ACC112 (cell line): Measurements from ENCODE around the gene FBXO30.

ENCODE experiments used
- H2AFZ ChIP-seq: fragments of 200-600 bp; sonication (generic); one replicate; pipeline ENCODE4 v1.6.0; 2017; ENCODE audit warnings: antibody characterized with exemption, low read length; ENCODE audit not compliant: unreplicated experiment
- H3K27ac ChIP-seq: fragments of 200-600 bp; sonication (generic); 2 replicates; pipeline ENCODE4 v1.5.1; 2014; ENCODE audit warnings: low read depth, mild to moderate bottlenecking, antibody characterized with exemption, low read length, moderate library complexity
- H3K27me3 ChIP-seq: fragments of 200-600 bp; sonication (generic); 2 replicates; pipeline ENCODE4 v1.6.1; 2014; ENCODE audit warnings: mild to moderate bottlenecking, antibody characterized with exemption, low read length, moderate library complexity, mixed read lengths; ENCODE audit not compliant: insufficient read depth
- H3K36me3 ChIP-seq: fragments of 200-600 bp; sonication (generic); 2 replicates; pipeline ENCODE4 v1.6.1; 2016; ENCODE audit warnings: mild to moderate bottlenecking, antibody characterized with exemption, low read length, moderate library complexity, mixed read lengths; ENCODE audit not compliant: insufficient read depth
- H3K4me1 ChIP-seq: fragments of 200-600 bp; sonication (generic); one replicate; pipeline ENCODE4 v1.6.1; 2016; ENCODE audit warnings: low read length, mixed read lengths; ENCODE audit not compliant: insufficient read depth, unreplicated experiment, control insufficient read depth
- H3K4me3 ChIP-seq: fragments of 200-600 bp; sonication (generic); 2 replicates; pipeline ENCODE4 v1.5.1; 2014; ENCODE audit warnings: mild to moderate bottlenecking, low read depth, low read length
- H3K79me2 ChIP-seq: fragments of 200-600 bp; sonication (generic); one replicate; pipeline ENCODE4 v1.6.0; 2016; ENCODE audit warnings: low read length; ENCODE audit not compliant: control insufficient read depth, unreplicated experiment, insufficient read depth

The FBXO30 gene, protein sequence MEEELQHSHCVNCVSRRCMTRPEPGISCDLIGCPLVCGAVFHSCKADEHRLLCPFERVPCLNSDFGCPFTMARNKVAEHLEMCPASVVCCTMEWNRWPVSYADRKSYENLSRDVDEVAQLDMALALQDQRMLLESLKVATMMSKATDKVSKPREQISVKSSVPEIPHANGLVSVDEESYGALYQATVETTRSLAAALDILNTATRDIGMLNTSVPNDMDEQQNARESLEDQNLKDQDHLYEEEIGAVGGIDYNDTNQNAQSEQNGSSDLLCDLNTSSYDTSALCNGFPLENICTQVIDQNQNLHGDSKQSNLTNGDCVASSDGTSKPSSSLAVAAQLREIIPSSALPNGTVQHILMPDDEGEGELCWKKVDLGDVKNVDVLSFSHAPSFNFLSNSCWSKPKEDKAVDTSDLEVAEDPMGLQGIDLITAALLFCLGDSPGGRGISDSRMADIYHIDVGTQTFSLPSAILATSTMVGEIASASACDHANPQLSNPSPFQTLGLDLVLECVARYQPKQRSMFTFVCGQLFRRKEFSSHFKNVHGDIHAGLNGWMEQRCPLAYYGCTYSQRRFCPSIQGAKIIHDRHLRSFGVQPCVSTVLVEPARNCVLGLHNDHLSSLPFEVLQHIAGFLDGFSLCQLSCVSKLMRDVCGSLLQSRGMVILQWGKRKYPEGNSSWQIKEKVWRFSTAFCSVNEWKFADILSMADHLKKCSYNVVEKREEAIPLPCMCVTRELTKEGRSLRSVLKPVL

DNA sequence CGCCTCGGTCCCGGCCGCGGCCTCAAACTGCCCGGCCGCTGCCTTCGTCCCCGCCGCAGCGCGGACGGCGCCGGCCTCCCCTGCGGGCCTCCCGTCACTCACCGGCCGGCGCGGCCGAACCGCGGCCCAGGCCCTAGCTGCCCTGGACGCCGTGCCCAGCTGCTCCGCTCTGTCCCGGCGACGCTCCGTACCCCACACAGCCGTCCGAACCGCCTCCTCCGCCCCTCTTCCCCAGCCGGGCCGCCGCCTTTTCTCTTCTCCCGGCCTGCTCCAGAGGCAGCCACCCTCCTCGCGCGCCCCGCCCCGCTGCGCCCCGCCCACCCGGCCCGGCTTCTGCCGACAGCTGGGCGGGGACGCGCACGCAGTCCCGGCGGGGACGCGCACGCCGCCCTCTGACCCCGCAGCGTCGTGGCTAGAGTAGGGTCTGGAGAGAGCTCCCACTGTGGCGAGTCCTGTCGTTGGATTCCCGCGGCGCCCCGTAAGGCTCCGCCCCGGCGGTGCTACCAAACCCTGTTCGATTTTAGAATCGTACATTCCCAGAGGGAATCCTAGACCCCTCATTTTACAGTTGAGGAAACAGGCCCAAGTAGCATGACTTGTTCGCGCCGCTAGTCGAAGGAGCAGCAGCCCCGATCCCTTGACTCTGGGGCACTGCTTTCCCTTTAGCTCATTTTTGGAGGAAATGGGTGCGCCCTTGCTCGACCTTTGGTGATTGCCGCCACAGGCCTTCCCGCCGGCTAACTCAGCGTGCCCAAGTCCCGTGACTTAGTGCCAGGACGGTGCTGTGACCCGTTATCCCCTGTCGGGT is at the start of gene FBXO30:
FBXO30 (minus strand) TSS at position 295 of the 808 bp plus-strand sequence. CDS start 8,390 bp downstream, outside the sequence.
- Histone ChIP-seq H3K27me3 (no peaks in the 10 kb centered on the region), H3K79me2 (peaks cover 57% of the 10 kb centered on the region), H3K36me3 (no peaks in the 10 kb centered on the region), H3K4me1 (peaks cover 31% of the 10 kb centered on the region), H2AFZ (peak within 1 kb of the TSS; percentile 98), H3K27ac (peak within 1 kb of the TSS; percentile 88), H3K4me3 (peak within 1 kb of the TSS; percentile 84)

DNA sequence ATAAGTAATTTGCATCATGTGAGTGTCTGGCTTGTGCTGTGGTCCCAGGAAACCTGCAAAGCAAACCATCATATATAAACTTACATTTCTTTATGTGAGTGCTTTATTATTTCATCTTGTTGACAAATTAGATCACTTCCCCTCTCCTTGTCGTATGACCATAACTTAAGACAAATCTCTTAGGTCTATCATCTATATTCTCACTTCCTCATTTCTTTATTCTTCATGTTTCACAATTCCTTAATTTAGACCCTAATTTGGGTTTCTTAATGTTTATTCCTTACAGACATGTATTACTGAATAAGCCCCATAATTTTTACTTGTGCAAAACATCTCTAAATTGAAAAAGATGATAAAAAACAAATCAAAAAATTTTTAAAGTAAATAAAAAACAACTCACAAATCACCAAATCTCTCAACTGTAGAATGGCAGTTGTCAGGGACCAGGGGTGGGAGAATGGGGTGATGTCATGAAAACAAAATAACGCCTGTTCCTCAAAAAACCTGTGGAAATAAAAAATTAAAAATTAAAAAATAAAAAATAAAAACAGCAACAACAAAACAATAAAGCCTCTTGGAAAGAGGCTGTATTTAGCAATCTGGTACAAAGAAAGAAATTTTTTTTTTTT is 49.5 kb upstream of the FBXO30 start:
- H3K79me2 ChIP-seq, result no peaks in the 10 kb centered on the region
- no peak overlapping the region for H2AFZ ChIP-seq
- no peak overlapping the region for H3K4me3 ChIP-seq
- no peaks in the 10 kb centered on the region for H3K27me3 ChIP-seq
- H3K4me1 ChIP-seq, result no peaks in the 10 kb centered on the region
- H3K27ac ChIP-seq, result no peak overlapping the region
- H3K36me3 ChIP-seq, result peaks cover 6% of the 10 kb centered on the region

DNA sequence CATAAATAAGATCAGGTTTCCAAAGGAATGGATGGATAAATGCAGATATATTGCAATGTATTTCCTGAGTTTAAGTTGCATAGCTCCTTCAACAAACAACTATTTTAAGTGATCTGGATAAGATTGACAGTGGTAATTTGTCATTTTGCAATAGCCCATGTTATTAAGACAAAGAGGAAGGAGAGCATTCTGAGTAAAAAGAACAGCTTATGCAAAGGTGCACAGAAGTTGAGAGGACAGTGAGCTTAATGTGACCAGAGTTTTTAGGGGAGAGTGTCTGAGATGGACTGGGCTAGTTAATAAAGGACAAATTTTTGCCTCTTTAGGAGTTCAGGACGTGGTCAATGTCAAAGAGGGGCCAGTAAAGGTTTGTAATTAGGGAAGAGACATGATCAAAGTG is 48.8 kb upstream of the FBXO30 start:
- H2AFZ ChIP-seq, result no peak overlapping the region
- no peaks in the 10 kb centered on the region for H3K4me1 ChIP-seq
- peaks cover 6% of the 10 kb centered on the region for H3K36me3 ChIP-seq
- H3K27me3 ChIP-seq, result no peaks in the 10 kb centered on the region
- H3K27ac ChIP-seq, result no peak overlapping the region
- no peak overlapping the region for H3K4me3 ChIP-seq
- H3K79me2 ChIP-seq, result no peaks in the 10 kb centered on the region

DNA sequence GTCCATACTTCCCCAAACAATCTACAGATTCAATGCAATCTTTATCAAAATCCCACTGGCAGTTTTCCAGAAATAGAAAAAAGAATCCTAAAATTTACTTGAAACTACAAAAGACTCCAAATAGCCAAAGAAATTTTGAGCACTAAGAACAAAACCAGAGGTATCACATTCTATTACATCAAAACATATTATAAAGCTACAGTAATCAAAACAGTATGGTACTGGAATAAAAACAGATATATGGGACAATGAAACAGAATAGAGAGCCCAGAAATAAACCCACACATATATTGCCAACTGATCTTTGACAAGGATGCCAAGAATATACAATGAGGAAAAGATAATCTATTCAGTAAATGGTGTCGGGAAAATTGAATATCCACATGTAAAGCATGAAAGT is 46.0 kb upstream of the FBXO30 start:
- no peaks in the 10 kb centered on the region for H3K27me3 ChIP-seq

DNA sequence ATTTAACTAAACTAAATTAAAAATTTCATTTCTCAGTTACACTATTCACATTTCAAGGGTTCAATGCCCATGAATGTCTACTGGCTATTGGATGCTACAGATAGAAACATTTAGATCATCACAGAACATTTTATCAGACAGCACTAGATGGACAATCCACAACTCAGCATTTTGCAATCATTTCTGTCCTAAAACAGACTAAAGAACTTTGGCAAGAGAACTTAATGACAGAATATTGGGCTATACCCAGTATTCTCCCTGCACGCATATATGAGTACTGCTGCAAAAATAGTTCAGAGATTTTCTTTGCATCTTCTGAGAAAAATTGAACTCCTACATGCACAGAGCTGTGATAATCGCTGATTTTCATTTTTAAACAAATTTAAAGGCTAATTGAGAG is 36.1 kb upstream of the FBXO30 start:
- no peaks in the 10 kb centered on the region for H3K79me2 ChIP-seq
- H3K27me3 ChIP-seq, result no peaks in the 10 kb centered on the region
- no peak overlapping the region for H3K4me3 ChIP-seq
- no peaks in the 10 kb centered on the region for H3K36me3 ChIP-seq
- H2AFZ ChIP-seq, result no peak overlapping the region
- H3K27ac ChIP-seq, result no peak overlapping the region
- H3K4me1 ChIP-seq, result peaks cover 10% of the 10 kb centered on the region

More for the DNA sequence above, 46.0 kb upstream of the FBXO30 start:
- Histone ChIP-seq H3K4me1 (no peaks in the 10 kb centered on the region), H3K4me3 (no peak overlapping the region), H3K36me3 (peaks cover 6% of the 10 kb centered on the region), H3K27ac (no peak overlapping the region), H3K79me2 (no peaks in the 10 kb centered on the region), H2AFZ (no peak overlapping the region)

DNA sequence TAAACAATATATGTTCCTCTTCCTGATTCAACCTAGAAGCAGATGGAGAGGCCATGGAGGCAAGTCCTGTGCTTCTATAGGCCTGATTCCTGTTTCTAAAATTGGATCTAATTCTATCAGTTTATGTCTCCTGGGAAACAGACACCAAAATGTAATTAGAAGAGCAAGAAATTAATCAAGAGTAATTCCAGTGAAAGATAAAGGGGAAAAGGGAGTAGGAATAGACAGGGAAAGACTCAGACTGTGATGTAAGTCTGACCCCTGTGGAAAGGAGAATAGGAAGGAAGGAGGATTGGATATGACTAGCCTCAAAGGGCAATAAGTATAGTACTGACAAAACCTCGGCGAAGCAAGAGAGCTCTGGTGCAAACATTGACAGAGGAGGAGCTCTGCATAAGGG is 33.9 kb upstream of the FBXO30 start:
- H3K27ac ChIP-seq, result no peak overlapping the region
- H3K36me3 ChIP-seq, result no peaks in the 10 kb centered on the region
- no peaks in the 10 kb centered on the region for H3K27me3 ChIP-seq
- peaks cover 12% of the 10 kb centered on the region for H3K4me1 ChIP-seq
- H3K79me2 ChIP-seq, result no peaks in the 10 kb centered on the region
- H2AFZ ChIP-seq, result no peak overlapping the region
- H3K4me3 ChIP-seq, result no peak overlapping the region

DNA sequence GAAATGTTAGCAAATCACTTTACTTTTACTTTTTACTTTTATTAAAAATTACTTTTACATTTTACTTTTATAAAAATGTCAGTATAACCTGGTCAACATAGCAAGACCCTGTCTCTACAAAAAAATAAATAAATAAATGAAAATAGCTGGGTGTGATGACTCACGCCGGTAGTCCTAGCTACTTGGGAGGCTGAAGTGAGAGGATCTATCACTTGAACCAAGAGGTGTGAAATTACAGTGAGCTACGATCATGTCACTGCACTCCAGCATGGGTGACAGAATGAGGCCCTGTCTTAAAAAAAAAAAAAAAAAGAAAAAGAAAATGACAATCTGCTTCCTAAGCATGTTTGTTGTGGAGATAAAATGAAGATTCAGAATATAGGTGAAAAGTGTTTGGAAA is 31.0 kb upstream of the FBXO30 start:
- no peaks in the 10 kb centered on the region for H3K79me2 ChIP-seq
- H3K4me3 ChIP-seq, result no peak overlapping the region
- H3K27me3 ChIP-seq, result no peaks in the 10 kb centered on the region
- H3K27ac ChIP-seq, result no peak overlapping the region
- peaks cover 10% of the 10 kb centered on the region for H3K4me1 ChIP-seq
- H2AFZ ChIP-seq, result no peak overlapping the region
- H3K36me3 ChIP-seq, result no peaks in the 10 kb centered on the region

DNA sequence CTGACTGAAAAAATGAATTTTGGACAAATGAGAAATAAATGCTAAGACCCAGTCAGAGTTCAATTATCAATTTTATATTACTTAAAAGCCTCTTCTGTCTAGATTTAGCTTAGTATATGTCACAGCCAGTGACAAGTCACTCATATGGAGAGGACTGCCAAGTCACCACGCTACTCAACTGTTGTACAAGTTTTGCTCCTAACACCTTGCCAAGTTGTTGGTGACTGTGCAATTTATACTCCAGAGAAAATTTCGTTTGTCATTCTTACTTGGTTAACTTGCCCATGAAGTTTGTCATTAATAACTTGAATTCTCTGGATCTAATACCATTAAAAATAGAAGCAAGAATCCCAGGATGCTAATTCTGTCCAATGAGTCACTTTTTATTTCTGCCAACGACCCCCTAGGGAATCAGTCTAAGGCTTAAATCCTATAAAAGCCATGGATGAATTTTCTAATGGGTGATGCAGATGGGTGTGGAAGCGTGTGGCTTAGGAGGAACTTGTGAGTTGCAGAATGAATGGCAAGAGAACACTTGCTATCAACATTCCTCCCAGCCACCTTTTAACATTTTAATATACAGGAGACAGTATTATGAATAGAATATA is 30.4 kb upstream of the FBXO30 start:
- no peaks in the 10 kb centered on the region for H3K79me2 ChIP-seq
- H3K27ac ChIP-seq, result no peak overlapping the region
- no peak overlapping the region for H3K4me3 ChIP-seq
- no peaks in the 10 kb centered on the region for H3K27me3 ChIP-seq
- H2AFZ ChIP-seq, result no peak overlapping the region
- no peaks in the 10 kb centered on the region for H3K36me3 ChIP-seq
- peaks cover 5% of the 10 kb centered on the region for H3K4me1 ChIP-seq

DNA sequence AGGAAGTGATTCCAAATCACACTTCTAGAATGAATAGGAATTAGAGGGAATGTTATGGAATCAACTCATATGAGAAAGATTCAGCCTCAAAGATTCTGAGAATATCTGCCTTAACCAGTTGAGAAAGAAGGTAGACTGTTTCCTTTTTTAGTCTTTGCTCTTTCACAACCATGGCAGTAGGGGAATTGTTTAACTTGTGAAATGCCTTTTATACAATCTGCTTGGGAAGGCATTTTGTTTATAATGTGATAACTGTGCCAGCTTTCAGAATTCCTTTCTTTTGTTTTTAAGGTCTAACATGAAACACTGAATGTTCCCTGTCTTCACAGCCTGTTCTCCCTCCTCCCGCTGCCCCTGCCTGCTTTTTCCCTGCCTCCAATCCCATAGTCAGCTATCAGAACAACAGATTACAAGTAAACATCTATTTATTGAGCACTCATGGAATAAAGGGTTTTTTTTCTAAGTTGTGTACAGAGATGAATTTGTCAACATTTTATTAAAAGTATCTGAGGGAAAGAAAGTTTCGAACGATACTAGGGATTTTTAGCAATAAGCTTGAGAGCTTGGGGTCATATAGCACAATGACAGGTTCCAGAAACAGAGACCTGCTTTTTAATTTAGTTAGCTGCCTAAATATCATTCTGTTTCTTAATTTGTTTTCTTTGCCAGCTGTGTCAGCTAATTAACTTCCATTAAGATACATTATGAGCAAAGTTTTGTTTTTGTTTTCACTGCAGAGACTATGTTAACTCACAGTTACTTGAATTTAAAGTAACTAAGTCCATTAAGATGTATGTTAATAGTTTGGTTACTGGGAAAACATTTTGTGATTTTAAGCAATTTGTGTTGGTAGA is 28.3 kb upstream of the FBXO30 start:
- Histone ChIP-seq H3K27ac (no peak overlapping the region), H3K27me3 (no peaks in the 10 kb centered on the region), H3K36me3 (no peaks in the 10 kb centered on the region), H3K79me2 (no peaks in the 10 kb centered on the region), H2AFZ (no peak overlapping the region), H3K4me1 (peaks cover 8% of the 10 kb centered on the region), H3K4me3 (no peak overlapping the region)
